GM10266 (cell line): ENCODE measurements around the gene NDUFB3.

Experiments
- DNase-seq: peaks from one replicate; pipeline ENCODE4 v3.0.0; 2012; ENCODE audit errors: extremely low spot score
- CTCF ChIP-seq: IDR thresholded peaks from 2 replicates; pipeline ENCODE4 v1.5.1; 2012; ENCODE audit warnings: mild to moderate bottlenecking, low read depth; ENCODE audit not compliant: control insufficient read depth, insufficient read depth; ENCODE audit errors: missing control alignments

Gene NDUFB3

GRCh38 chr2:201100497-201100896 is 28.7 kb downstream of the NDUFB3 start:
- no peak for TF ChIP-seq CTCF
- no peak for DNase-seq

GRCh38 chr2:201105759-201106158 is 34.0 kb downstream of the NDUFB3 start:
- DNase-seq: no peak
- no peak for TF ChIP-seq CTCF

GRCh38 chr2:201107624-201108023 is 35.8 kb downstream of the NDUFB3 start:
- no peak for TF ChIP-seq CTCF
- DNase-seq: no peak

GRCh38 chr2:201108341-201108740 is 36.5 kb downstream of the NDUFB3 start:
- no peak for TF ChIP-seq CTCF
- DNase-seq: no peak

GRCh38 chr2:201109186-201109585 is 37.4 kb downstream of the NDUFB3 start:
- no peak for DNase-seq
- TF ChIP-seq CTCF: no peak

- no peak for DNase-seq
Measured at GRCh38 chr2:201110615-201111014, 38.8 kb downstream of the NDUFB3 start.

GRCh38 chr2:201111096-201111495 is 39.3 kb downstream of the NDUFB3 start:
- TF ChIP-seq CTCF: no peak

More at GRCh38 chr2:201110615-201111014, 38.8 kb downstream of the NDUFB3 start:
- TF ChIP-seq CTCF: no peak

More at GRCh38 chr2:201111096-201111495, 39.3 kb downstream of the NDUFB3 start:
- no peak for DNase-seq
